Smooth muscle cell (in vitro differentiated cells): ENCODE results near the gene CD164L2. TPM values are rescaled to one million over a fixed set of nuclear protein-coding genes. Genes with fewer than 3 reads are reported as not detected.

ENCODE experiments used
- DNase-seq: peaks from one replicate; lab custom pipeline; 2025; ENCODE audit not compliant: unreplicated experiment; lab: John Stamatoyannopoulos, UW
- H2AFZ ChIP-seq: fragments of 200-600 bp; sonication (generic); 2 replicates; pipeline ENCODE4 v1.6.0; 2016; ENCODE audit warnings: antibody characterized with exemption, low read depth, mild to moderate bottlenecking
- H3F3A ChIP-seq: fragments of 200-600 bp; sonication (generic); 2 replicates; pipeline ENCODE4 v1.6.0; 2017; ENCODE audit warnings: antibody characterized with exemption, low read depth
- H3K27ac ChIP-seq: fragments of 200-600 bp; sonication (generic); 2 replicates; pipeline ENCODE4 v1.5.1; 2016; ENCODE audit warnings: low read depth, mild to moderate bottlenecking
- H3K27me3 ChIP-seq: fragments of 200-600 bp; sonication (generic); 2 replicates; pipeline ENCODE4 v1.6.1; 2016; ENCODE audit warnings: low read depth, mild to moderate bottlenecking
- H3K36me3 ChIP-seq: fragments of 200-600 bp; sonication (generic); 2 replicates; pipeline ENCODE4 v1.5.1; 2016; ENCODE audit warnings: low read depth
- H3K4me1 ChIP-seq: fragments of 200-600 bp; sonication (generic); 2 replicates; pipeline ENCODE4 v1.5.1; 2016; ENCODE audit warnings: low read depth
- H3K4me2 ChIP-seq: fragments of 200-600 bp; sonication (generic); 2 replicates; pipeline ENCODE4 v1.6.0; 2016; ENCODE audit warnings: mild to moderate bottlenecking
- H3K4me3 ChIP-seq: fragments of 200-600 bp; sonication (generic); 2 replicates; pipeline ENCODE4 v1.5.1; 2016; ENCODE audit warnings: mild to moderate bottlenecking
- H3K79me2 ChIP-seq: fragments of 200-600 bp; sonication (generic); 2 replicates; pipeline ENCODE4 v1.6.0; 2016; ENCODE audit warnings: low read depth, mild to moderate bottlenecking
- H3K9ac ChIP-seq: fragments of 200-600 bp; sonication (generic); 2 replicates; pipeline ENCODE4 v1.6.0; 2016; ENCODE audit warnings: low read depth
- H3K9me3 ChIP-seq: fragments of 200-600 bp; sonication (generic); replicated peaks from 2 replicates; pipeline ENCODE4 v1.5.1; 2016; ENCODE audit warnings: low read depth
- H4K20me1 ChIP-seq: fragments of 200-600 bp; sonication (generic); 2 replicates; pipeline ENCODE4 v1.6.0; 2016; ENCODE audit warnings: low read depth
- CTCF ChIP-seq: fragments of 200-600 bp; sonication (generic); IDR thresholded peaks from 2 replicates; pipeline ENCODE4 v1.5.1; 2017; ENCODE audit warnings: borderline replicate concordance, mild to moderate bottlenecking, antibody characterized with exemption; ENCODE audit not compliant: insufficient read depth, poor library complexity, severe bottlenecking
- WGBS: methylation state at CpG from one replicate; pipeline ENCODE4 v1.1.7; 2016; ENCODE audit warnings: low lambda C conversion rate; 5-methylcytosine and 5-hydroxymethylcytosine counted together
- polyA plus RNA-seq: library from polyadenylated mRNA; unstranded; fragments of >200 nt; fragmentation: Nextera tagmentation; extraction: Ambion mirVana; gene quantifications from 2 replicates; pipeline ENCODE4 v1.2.1, GENCODE V29; 2016
- total RNA-seq: library from RNA; depleted of rRNA; stranded (reverse); fragments of >200 nt; gene quantifications from 2 replicates; pipeline ENCODE4 v1.2.3, GENCODE V29; 2014

The CD164L2 gene
- total and polyA plus RNA-seq, 2 experiments from 2014 or later, result 0.31 to 0.45 TPM

- no peak for DNase-seq
- no peak within 1 kb of the TSS for H2AFZ ChIP-seq
- TF ChIP-seq CTCF, result no peak
- no peak within 1 kb of the TSS for H3K27ac ChIP-seq
- no peaks in the 10 kb centered on the region for H3K27me3 ChIP-seq
- no peak within 1 kb of the TSS for H3K9ac ChIP-seq
- no peaks in the 10 kb centered on the region for H3K79me2 ChIP-seq
- H3K4me2 ChIP-seq, result no peak within 1 kb of the TSS
- WGBS, result 69% methylated on average over 4 of the region's 4 CpGs
- H3F3A ChIP-seq, result no peaks in the 10 kb centered on the region
- H3K4me1 ChIP-seq, result no peaks in the 10 kb centered on the region
- no peaks in the 10 kb centered on the region for H3K36me3 ChIP-seq
- no peak within 1 kb of the TSS for H3K4me3 ChIP-seq
- H3K9me3 ChIP-seq, result no peaks in the 10 kb centered on the region
- H4K20me1 ChIP-seq, result no peaks in the 10 kb centered on the region
Observed at GRCh38 chr1:27374362-27375086, 8.6 kb downstream of the CD164L2 start, which contains the start of gene FCN3. FCN3 (minus strand) TSS chr1:27374824; CDS start chr1:27374818, 6 bp downstream.

GRCh38 chr1:27372808-27373690 lies 10.1 kb downstream of the CD164L2 start:
- Histone ChIP-seq H3F3A (no peaks in the 10 kb centered on the region), H3K36me3 (no peaks in the 10 kb centered on the region), H3K9ac (no peak overlapping the region), H2AFZ (no peak overlapping the region), H4K20me1 (no peaks in the 10 kb centered on the region), H3K4me1 (no peaks in the 10 kb centered on the region), H3K4me3 (no peak overlapping the region), H3K9me3 (no peaks in the 10 kb centered on the region), H3K79me2 (no peaks in the 10 kb centered on the region), H3K27me3 (no peaks in the 10 kb centered on the region), H3K27ac (no peak overlapping the region), H3K4me2 (no peak overlapping the region)
- DNase-seq, result no peak
- WGBS, result 89% methylated on average over 11 of the region's 11 CpGs
- TF ChIP-seq CTCF, result peak; percentile 25

GRCh38 chr1:27372022-27372807 lies 10.9 kb downstream of the CD164L2 start:
- Histone ChIP-seq H2AFZ (no peak overlapping the region), H3K9ac (no peak overlapping the region), H3F3A (no peaks in the 10 kb centered on the region), H4K20me1 (no peaks in the 10 kb centered on the region), H3K4me2 (no peak overlapping the region), H3K9me3 (no peaks in the 10 kb centered on the region), H3K27ac (no peak overlapping the region), H3K36me3 (no peaks in the 10 kb centered on the region), H3K79me2 (no peaks in the 10 kb centered on the region), H3K4me3 (no peak overlapping the region), H3K27me3 (no peaks in the 10 kb centered on the region), H3K4me1 (peaks cover 2% of the 10 kb centered on the region)
- 79% methylated on average over 19 of the region's 19 CpGs for WGBS
- TF ChIP-seq CTCF, result no peak
- no peak for DNase-seq
